ENCODE results near the gene MTCH1.

DNA sequence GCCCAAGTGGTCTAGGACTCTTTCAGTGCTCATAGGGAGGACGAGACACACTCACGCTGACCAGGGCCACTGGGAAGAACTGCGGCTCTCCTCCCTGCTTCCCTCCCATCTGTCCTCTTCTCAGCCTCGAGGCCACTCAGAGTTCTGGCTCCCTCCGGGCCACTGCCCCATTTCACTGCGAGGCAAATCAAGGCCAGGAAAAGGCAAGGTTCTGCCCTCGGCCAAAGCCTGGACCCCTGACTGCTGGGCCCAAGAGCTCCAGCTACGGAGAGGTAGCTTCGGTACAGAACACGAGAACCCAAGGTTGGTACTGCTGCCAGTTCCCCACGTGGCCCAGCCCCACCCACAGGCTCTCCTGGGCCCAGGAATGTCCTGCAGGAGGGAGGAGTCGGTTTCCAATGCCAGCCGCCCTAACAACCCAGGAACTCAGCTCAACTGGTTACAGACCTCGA lies 16.7 kb downstream of the MTCH1 start:
- TF ChIP-seq, protein P1, sequence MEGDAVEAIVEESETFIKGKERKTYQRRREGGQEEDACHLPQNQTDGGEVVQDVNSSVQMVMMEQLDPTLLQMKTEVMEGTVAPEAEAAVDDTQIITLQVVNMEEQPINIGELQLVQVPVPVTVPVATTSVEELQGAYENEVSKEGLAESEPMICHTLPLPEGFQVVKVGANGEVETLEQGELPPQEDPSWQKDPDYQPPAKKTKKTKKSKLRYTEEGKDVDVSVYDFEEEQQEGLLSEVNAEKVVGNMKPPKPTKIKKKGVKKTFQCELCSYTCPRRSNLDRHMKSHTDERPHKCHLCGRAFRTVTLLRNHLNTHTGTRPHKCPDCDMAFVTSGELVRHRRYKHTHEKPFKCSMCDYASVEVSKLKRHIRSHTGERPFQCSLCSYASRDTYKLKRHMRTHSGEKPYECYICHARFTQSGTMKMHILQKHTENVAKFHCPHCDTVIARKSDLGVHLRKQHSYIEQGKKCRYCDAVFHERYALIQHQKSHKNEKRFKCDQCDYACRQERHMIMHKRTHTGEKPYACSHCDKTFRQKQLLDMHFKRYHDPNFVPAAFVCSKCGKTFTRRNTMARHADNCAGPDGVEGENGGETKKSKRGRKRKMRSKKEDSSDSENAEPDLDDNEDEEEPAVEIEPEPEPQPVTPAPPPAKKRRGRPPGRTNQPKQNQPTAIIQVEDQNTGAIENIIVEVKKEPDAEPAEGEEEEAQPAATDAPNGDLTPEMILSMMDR (IDR thresholded peaks at IDR 0.05): no peak
- no peak for TF ChIP-seq EZH2phosphoT487 (IDR thresholded peaks at IDR 0.05)
- no peak for TF ChIP-seq EZH2 (IDR thresholded peaks at IDR 0.05)
